Stimulated activated CD4-positive, alpha-beta T cell treated with anti-CD3 and anti-CD28 coated beads, TNF-alpha, amount 100 ng/mL, for 1 hour (primary cell): ENCODE results near the gene SNRNP70.
"Not testable (repeated sequence)": the region's sequence is repeated elsewhere in the genome, so short reads cannot be mapped to it uniquely, and the experiment has no call there.

Experiments used
- DNase-seq, 3 donors: peaks; one replicate each; pipeline ENCODE4 v3.0.0-alpha.2; 2020; ENCODE audit warnings: low read depth in 3 of 3, low spot score in 1 of 3

Gene SNRNP70

GRCh38 chr19:49118565-49119410 lies 33.5 kb downstream of the SNRNP70 start, which contains the start of gene C19orf73:
C19orf73 (minus strand) TSS chr19:49119143; CDS start chr19:49119022, 121 bp downstream.
- DNase-seq, result peak; percentile 91 to 94 (median 93)

- no peak for DNase-seq
These were observed 34.4 kb downstream of the SNRNP70 start, which contains the start of gene PPFIA3 for GRCh38 chr19:49119411-49120324. PPFIA3 (plus strand) TSS chr19:49119544; CDS start chr19:49127874, 8,330 bp downstream.

GRCh38 chr19:49120325-49120683 lies 35.1 kb downstream of the SNRNP70 start:
- no peak for DNase-seq

- DNase-seq, result no peak
These were observed 35.6 kb downstream of the SNRNP70 start for GRCh38 chr19:49120868-49121267.

- DNase-seq, result not testable (repeated sequence)
These were observed 36.6 kb downstream of the SNRNP70 start for GRCh38 chr19:49121841-49122240.

GRCh38 chr19:49123285-49123684 lies 38.0 kb downstream of the SNRNP70 start:
- not testable (repeated sequence) for DNase-seq

- no peak for DNase-seq
These were observed 39.9 kb downstream of the SNRNP70 start for GRCh38 chr19:49125025-49125731.

GRCh38 chr19:49126575-49126974 lies 41.3 kb downstream of the SNRNP70 start:
- DNase-seq, result no peak

- DNase-seq, result not testable (repeated sequence)
These were observed 42.0 kb downstream of the SNRNP70 start for GRCh38 chr19:49127225-49127624.

- DNase-seq, result peak; percentile 87 to 93 (median 87)
These were observed 42.7 kb downstream of the SNRNP70 start for GRCh38 chr19:49127674-49128544.

GRCh38 chr19:49128545-49129237 lies 43.4 kb downstream of the SNRNP70 start:
- no peak for DNase-seq

- no peak for DNase-seq
These were observed 44.0 kb downstream of the SNRNP70 start for GRCh38 chr19:49129238-49129583.

GRCh38 chr19:49130325-49130724 lies 45.1 kb downstream of the SNRNP70 start:
- no peak for DNase-seq

- DNase-seq, result no peak
These were observed 47.8 kb downstream of the SNRNP70 start for GRCh38 chr19:49132974-49133609.

- DNase-seq, result no peak
These were observed 48.6 kb downstream of the SNRNP70 start for GRCh38 chr19:49133621-49134454.

- DNase-seq, result no peak
These were observed 50.4 kb downstream of the SNRNP70 start for GRCh38 chr19:49135686-49136085.

GRCh38 chr19:49136771-49137171 lies 51.5 kb downstream of the SNRNP70 start:
- no peak for DNase-seq

- DNase-seq, result no peak
These were observed 55.7 kb downstream of the SNRNP70 start for GRCh38 chr19:49140951-49141350.
